B cell (primary cell): ENCODE results near the gene TENT5C.

Source experiments
- CTCF ChIP-seq: fragments of 200-600 bp; IDR thresholded peaks from one replicate; pipeline ENCODE4 v1.8.0; 2022; ENCODE audit warnings: antibody characterized with exemption, mild to moderate bottlenecking
- EZH2 ChIP-seq: IDR thresholded peaks from 2 replicates; pipeline ENCODE4 v1.6.1; 2012; ENCODE audit warnings: borderline replicate concordance, low read depth, mild to moderate bottlenecking, moderate library complexity, low read length; ENCODE audit not compliant: insufficient read depth, poor library complexity, severe bottlenecking

GRCh38 chr1:117608115-117608615 lies 2.3 kb downstream of the TENT5C start:
- TF ChIP-seq CTCF = no peak
- no peak for TF ChIP-seq EZH2
